Left forelimb (tissue), 1 donor: ENCODE results near the gene PROX2.

Source experiments
- DNase-seq: peaks from one replicate; pipeline ENCODE4 v3.0.0-alpha.2; 2018; ENCODE audit warnings: low spot score

The PROX2 gene

GRCh38 chr14:74875941-74876913, at the start of gene PROX2:
PROX2 (minus strand) TSS chr14:74876145; CDS start chr14:74863834, 12,311 bp downstream.
- DNase-seq: no peak

- no peak for DNase-seq
Measured at GRCh38 chr14:74924061-74924460, 48.1 kb upstream of the PROX2 start.

GRCh38 chr14:74922752-74923401, 46.9 kb upstream of the PROX2 start, which contains the start of gene RPS6KL1:
RPS6KL1 (minus strand) TSS chr14:74923260; CDS start chr14:74921541, 1,719 bp downstream.
- no peak for DNase-seq

- DNase-seq: no peak
Measured at GRCh38 chr14:74921987-74922751, 46.2 kb upstream of the PROX2 start.

GRCh38 chr14:74921053-74921620, 45.2 kb upstream of the PROX2 start:
- DNase-seq: peak; percentile 59

- DNase-seq: no peak
Measured at GRCh38 chr14:74920281-74920680, 44.3 kb upstream of the PROX2 start.

- no peak for DNase-seq
Measured at GRCh38 chr14:74919421-74920165, 43.6 kb upstream of the PROX2 start.

- DNase-seq: no peak
Measured at GRCh38 chr14:74918380-74918779, 42.4 kb upstream of the PROX2 start.

GRCh38 chr14:74917646-74918081, 41.7 kb upstream of the PROX2 start:
- no peak for DNase-seq

- DNase-seq: no peak
Measured at GRCh38 chr14:74917178-74917543, 41.2 kb upstream of the PROX2 start.

- DNase-seq: no peak
Measured at GRCh38 chr14:74915826-74916225, 39.9 kb upstream of the PROX2 start.

- DNase-seq: no peak
Measured at GRCh38 chr14:74915426-74915825, 39.5 kb upstream of the PROX2 start.

- peak; percentile 85 for DNase-seq
Measured at GRCh38 chr14:74913986-74914573, 38.1 kb upstream of the PROX2 start.

- no peak for DNase-seq
Measured at GRCh38 chr14:74913393-74913910, 37.5 kb upstream of the PROX2 start.

GRCh38 chr14:74912801-74913200, 36.9 kb upstream of the PROX2 start:
- no peak for DNase-seq

GRCh38 chr14:74912111-74912510, 36.2 kb upstream of the PROX2 start:
- no peak for DNase-seq

GRCh38 chr14:74911704-74912103, 35.8 kb upstream of the PROX2 start:
- no peak for DNase-seq

- no peak for DNase-seq
Measured at GRCh38 chr14:74911221-74911620, 35.3 kb upstream of the PROX2 start.

- DNase-seq: no peak
Measured at GRCh38 chr14:74910556-74910955, 34.6 kb upstream of the PROX2 start.

- DNase-seq: no peak
Measured at GRCh38 chr14:74909911-74910310, 34.0 kb upstream of the PROX2 start.

GRCh38 chr14:74909501-74909900, 33.6 kb upstream of the PROX2 start:
- no peak for DNase-seq
